Activated naive CD4-positive, alpha-beta T cell treated with anti-CD3 and anti-CD28 coated beads, Interleukin-2, amount 50 U/mL, for 24 hours (primary cell): Measurements from ENCODE around the gene NSUN7.

Experiments
- H3K27ac Mint-ChIP-seq: one replicate; pipeline ENCODE4 v1.8.0; 2021; ENCODE audit warnings: mild to moderate bottlenecking, mixed read lengths
- H3K27me3 Mint-ChIP-seq: one replicate; pipeline ENCODE4 v1.8.0; 2021; ENCODE audit warnings: mixed read lengths
- H3K36me3 Mint-ChIP-seq: one replicate; pipeline ENCODE4 v1.8.0; 2021; ENCODE audit warnings: mixed read lengths
- H3K4me1 Mint-ChIP-seq: one replicate; pipeline ENCODE4 v1.8.0; 2021; ENCODE audit warnings: mixed read lengths
- H3K4me3 Mint-ChIP-seq: one replicate; pipeline ENCODE4 v1.8.0; 2021; ENCODE audit warnings: mild to moderate bottlenecking, mixed read lengths
- H3K9me3 Mint-ChIP-seq: one replicate; pipeline ENCODE4 v1.8.0; 2021; ENCODE audit warnings: mixed read lengths

The NSUN7 gene

GRCh38 chr4:40825014-40825838 is 75.5 kb downstream of the NSUN7 start:
- Mint-ChIP-seq H3K36me3 (no peaks in the 10 kb centered on the region), H3K27ac (no peak overlapping the region), H3K9me3 (peaks cover 4% of the 10 kb centered on the region), H3K4me3 (no peak overlapping the region), H3K4me1 (peaks cover 6% of the 10 kb centered on the region), H3K27me3 (no peaks in the 10 kb centered on the region)

GRCh38 chr4:40826821-40827220 is 77.1 kb downstream of the NSUN7 start:
- Mint-ChIP-seq H3K4me1 (peaks cover 6% of the 10 kb centered on the region), H3K27me3 (no peaks in the 10 kb centered on the region), H3K9me3 (peaks cover 4% of the 10 kb centered on the region), H3K4me3 (no peak overlapping the region), H3K36me3 (no peaks in the 10 kb centered on the region), H3K27ac (no peak overlapping the region)

- Mint-ChIP-seq H3K27ac (no peak overlapping the region), H3K4me1 (peaks cover 6% of the 10 kb centered on the region), H3K27me3 (no peaks in the 10 kb centered on the region), H3K9me3 (peaks cover 4% of the 10 kb centered on the region), H3K36me3 (no peaks in the 10 kb centered on the region), H3K4me3 (no peak overlapping the region)
These were observed 78.0 kb downstream of the NSUN7 start for GRCh38 chr4:40827758-40828157.

GRCh38 chr4:40828661-40829060 is 78.9 kb downstream of the NSUN7 start:
- Mint-ChIP-seq H3K27me3 (no peaks in the 10 kb centered on the region), H3K4me1 (peaks cover 6% of the 10 kb centered on the region), H3K36me3 (no peaks in the 10 kb centered on the region), H3K4me3 (no peak overlapping the region), H3K27ac (no peak overlapping the region), H3K9me3 (peaks cover 4% of the 10 kb centered on the region)

GRCh38 chr4:40829586-40829985 is 79.8 kb downstream of the NSUN7 start:
- Mint-ChIP-seq H3K27me3 (no peaks in the 10 kb centered on the region), H3K4me3 (no peak overlapping the region), H3K9me3 (peaks cover 4% of the 10 kb centered on the region), H3K4me1 (peaks cover 6% of the 10 kb centered on the region), H3K27ac (no peak overlapping the region), H3K36me3 (no peaks in the 10 kb centered on the region)

- Mint-ChIP-seq H3K36me3 (no peaks in the 10 kb centered on the region), H3K4me1 (no peaks in the 10 kb centered on the region), H3K27ac (no peak overlapping the region), H3K27me3 (no peaks in the 10 kb centered on the region), H3K9me3 (peaks cover 4% of the 10 kb centered on the region), H3K4me3 (no peak overlapping the region)
These were observed 81.6 kb downstream of the NSUN7 start for GRCh38 chr4:40831146-40831907.

GRCh38 chr4:40832175-40832574 is 82.4 kb downstream of the NSUN7 start:
- no peaks in the 10 kb centered on the region for H3K36me3 Mint-ChIP-seq
- no peaks in the 10 kb centered on the region for H3K27me3 Mint-ChIP-seq

GRCh38 chr4:40833212-40833611 is 83.5 kb downstream of the NSUN7 start:
- H3K9me3 Mint-ChIP-seq: peaks cover 2% of the 10 kb centered on the region
- H3K36me3 Mint-ChIP-seq: no peaks in the 10 kb centered on the region
- H3K27me3 Mint-ChIP-seq: no peaks in the 10 kb centered on the region
- H3K4me3 Mint-ChIP-seq: no peak overlapping the region
- H3K27ac Mint-ChIP-seq: peak overlapping the region; percentile 21
- H3K4me1 Mint-ChIP-seq: no peaks in the 10 kb centered on the region

More at GRCh38 chr4:40832175-40832574, 82.4 kb downstream of the NSUN7 start:
- Mint-ChIP-seq H3K4me3 (no peak overlapping the region), H3K27ac (no peak overlapping the region), H3K4me1 (no peaks in the 10 kb centered on the region), H3K9me3 (peaks cover 4% of the 10 kb centered on the region)

GRCh38 chr4:40837094-40837870 is 87.5 kb downstream of the NSUN7 start:
- no peaks in the 10 kb centered on the region for H3K27me3 Mint-ChIP-seq
- peaks cover 5% of the 10 kb centered on the region for H3K4me1 Mint-ChIP-seq
- no peak overlapping the region for H3K27ac Mint-ChIP-seq

GRCh38 chr4:40838742-40839141 is 89.0 kb downstream of the NSUN7 start:
- Mint-ChIP-seq H3K27me3 (no peaks in the 10 kb centered on the region), H3K4me3 (no peak overlapping the region), H3K4me1 (peaks cover 5% of the 10 kb centered on the region), H3K36me3 (no peaks in the 10 kb centered on the region), H3K9me3 (no peaks in the 10 kb centered on the region), H3K27ac (no peak overlapping the region)

More at GRCh38 chr4:40837094-40837870, 87.5 kb downstream of the NSUN7 start:
- Mint-ChIP-seq H3K4me3 (no peak overlapping the region), H3K9me3 (no peaks in the 10 kb centered on the region), H3K36me3 (no peaks in the 10 kb centered on the region)

GRCh38 chr4:40840255-40840984 is 90.7 kb downstream of the NSUN7 start:
- no peak overlapping the region for H3K4me3 Mint-ChIP-seq
- H3K27ac Mint-ChIP-seq: no peak overlapping the region

GRCh38 chr4:40840985-40841571 is 91.3 kb downstream of the NSUN7 start:
- H3K4me1 Mint-ChIP-seq: peaks cover 5% of the 10 kb centered on the region
- H3K36me3 Mint-ChIP-seq: no peaks in the 10 kb centered on the region
- no peak overlapping the region for H3K27ac Mint-ChIP-seq
- H3K9me3 Mint-ChIP-seq: no peaks in the 10 kb centered on the region
- no peak overlapping the region for H3K4me3 Mint-ChIP-seq
- H3K27me3 Mint-ChIP-seq: no peaks in the 10 kb centered on the region

More at GRCh38 chr4:40840255-40840984, 90.7 kb downstream of the NSUN7 start:
- Mint-ChIP-seq H3K36me3 (no peaks in the 10 kb centered on the region), H3K9me3 (no peaks in the 10 kb centered on the region), H3K4me1 (peaks cover 5% of the 10 kb centered on the region), H3K27me3 (no peaks in the 10 kb centered on the region)

- Mint-ChIP-seq H3K4me3 (no peak overlapping the region), H3K36me3 (no peaks in the 10 kb centered on the region), H3K9me3 (no peaks in the 10 kb centered on the region), H3K4me1 (peaks cover 5% of the 10 kb centered on the region), H3K27me3 (no peaks in the 10 kb centered on the region), H3K27ac (no peak overlapping the region)
These were observed 92.6 kb downstream of the NSUN7 start for GRCh38 chr4:40842318-40842717.

GRCh38 chr4:40842725-40843423 is 93.1 kb downstream of the NSUN7 start:
- Mint-ChIP-seq H3K4me1 (peaks cover 5% of the 10 kb centered on the region), H3K9me3 (no peaks in the 10 kb centered on the region), H3K27ac (no peak overlapping the region), H3K36me3 (no peaks in the 10 kb centered on the region), H3K4me3 (no peak overlapping the region), H3K27me3 (no peaks in the 10 kb centered on the region)
